ENCODE results near the gene SHB.
"Not testable (repeated sequence)": the region's sequence is repeated elsewhere in the genome, so short reads cannot be mapped to it uniquely, and the experiment has no call there.

The SHB gene

DNA sequence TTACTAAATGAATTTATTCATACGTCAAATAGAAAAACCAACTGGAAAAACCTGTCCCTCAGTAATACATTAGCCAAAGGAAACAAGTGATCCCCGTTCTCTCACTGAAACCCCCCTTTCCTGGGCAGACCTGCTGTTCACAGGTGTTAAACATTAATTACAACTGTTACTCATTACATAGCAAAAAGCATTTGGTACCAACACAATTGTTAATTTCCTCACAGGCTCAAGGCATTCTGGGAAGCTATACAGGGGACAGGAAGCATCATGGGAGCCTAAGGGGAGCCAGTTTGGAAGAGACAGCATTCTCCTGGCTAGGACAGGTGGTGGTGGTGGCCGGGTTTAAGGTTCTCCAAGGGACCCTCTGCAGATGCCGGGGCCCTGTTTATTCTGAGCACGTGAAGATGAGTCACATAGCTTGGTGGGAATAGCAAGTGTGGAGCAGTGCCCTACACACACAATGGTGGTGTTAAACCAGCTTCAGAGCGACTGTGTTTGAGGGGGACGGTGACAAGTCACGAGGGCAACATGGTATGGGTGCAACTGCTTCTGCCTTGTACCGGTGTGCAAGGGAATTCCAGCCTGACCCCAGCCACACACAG, 102.5 kb downstream of the SHB start:
- no peak for DNase-seq

- DNase-seq, result not testable (repeated sequence)
These were observed 103.2 kb downstream of the SHB start for GRCh38 chr9:37965676-37966345.

DNA sequence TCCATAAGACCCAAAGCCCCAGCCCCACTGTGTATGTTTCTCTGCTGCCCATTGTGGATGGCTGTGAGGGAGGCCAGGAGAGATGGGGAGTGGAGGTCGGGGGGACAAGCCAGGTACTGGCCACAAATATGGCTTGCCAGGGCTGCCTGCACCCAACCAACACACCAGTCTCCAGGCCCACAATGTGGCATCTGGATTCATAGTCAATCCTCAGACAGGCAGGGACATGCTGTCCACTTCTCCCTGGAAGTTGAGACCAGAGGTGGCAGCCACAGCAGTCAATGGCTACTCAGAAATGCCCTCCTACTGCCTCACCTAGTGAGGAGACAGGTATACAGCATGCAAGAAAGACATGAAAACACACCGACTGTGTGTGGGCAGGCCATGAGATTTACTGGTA, 103.9 kb downstream of the SHB start:
- no peak for DNase-seq

DNA sequence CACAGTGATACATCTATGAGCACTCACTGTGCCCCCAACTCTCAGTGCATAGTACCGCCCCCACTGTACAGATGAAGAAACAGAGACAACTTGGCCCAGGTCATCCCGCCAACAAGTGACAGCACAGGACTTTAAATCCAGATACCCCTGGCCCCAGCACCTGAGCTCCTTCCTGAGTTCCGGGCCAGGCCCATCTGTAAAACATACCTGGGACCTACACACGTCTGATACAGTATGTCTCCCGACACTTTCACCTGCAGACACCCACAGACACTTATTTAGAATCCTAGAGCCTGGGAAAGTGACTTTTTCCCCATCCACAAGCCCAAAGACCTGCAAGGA, 104.3 kb downstream of the SHB start:
- DNase-seq, result no peak

GRCh38 chr9:37963936-37964739, 104.9 kb downstream of the SHB start:
- no peak for DNase-seq

DNA sequence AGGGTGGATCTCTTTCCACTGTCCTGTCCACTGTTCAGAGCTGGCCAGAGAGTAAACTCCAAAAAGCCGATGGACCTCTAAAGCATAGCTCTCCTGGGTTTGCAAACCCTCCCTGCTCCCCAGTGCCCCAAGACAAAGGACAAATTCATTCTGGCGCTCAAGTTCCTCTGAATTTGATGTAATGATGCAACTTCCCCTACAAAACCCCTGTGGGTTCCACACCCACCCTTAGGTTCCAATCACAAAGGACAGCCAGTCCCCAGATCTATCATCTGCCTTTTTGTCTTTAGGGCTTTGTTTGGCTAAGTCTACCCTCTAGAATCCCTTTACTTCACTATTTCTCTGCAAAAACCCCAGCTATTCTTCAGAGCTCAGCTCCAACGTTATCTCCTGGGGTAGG, 107.7 kb downstream of the SHB start:
- DNase-seq, result no peak

GRCh38 chr9:37960631-37961030, 108.4 kb downstream of the SHB start:
- no peak for DNase-seq

GRCh38 chr9:37959976-37960375, 109.1 kb downstream of the SHB start:
- DNase-seq, result no peak

DNA sequence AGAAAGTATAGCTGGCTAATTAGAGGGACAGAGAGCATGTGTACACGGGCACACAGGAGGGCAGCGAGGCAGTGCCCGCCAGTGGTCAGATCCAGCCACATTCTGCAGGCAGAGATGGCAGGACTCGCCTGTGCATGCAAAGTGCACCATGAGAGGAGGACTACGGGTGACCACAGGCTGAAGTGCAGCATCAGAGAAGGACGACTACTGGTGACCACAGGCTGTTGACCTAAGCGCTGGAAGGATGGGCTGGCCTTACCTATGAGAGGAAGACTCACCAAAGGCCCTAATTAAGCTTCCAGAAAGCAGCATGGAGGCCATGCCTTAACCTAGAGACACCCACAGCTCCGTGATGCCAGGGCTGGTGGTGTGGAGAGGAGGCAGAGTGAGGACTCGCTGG, 110.9 kb downstream of the SHB start:
- DNase-seq, result no peak

GRCh38 chr9:37957664-37957953, 111.4 kb downstream of the SHB start:
- DNase-seq, result no peak

- DNase-seq, result no peak
These were observed 111.9 kb downstream of the SHB start for GRCh38 chr9:37956904-37957663.

DNA sequence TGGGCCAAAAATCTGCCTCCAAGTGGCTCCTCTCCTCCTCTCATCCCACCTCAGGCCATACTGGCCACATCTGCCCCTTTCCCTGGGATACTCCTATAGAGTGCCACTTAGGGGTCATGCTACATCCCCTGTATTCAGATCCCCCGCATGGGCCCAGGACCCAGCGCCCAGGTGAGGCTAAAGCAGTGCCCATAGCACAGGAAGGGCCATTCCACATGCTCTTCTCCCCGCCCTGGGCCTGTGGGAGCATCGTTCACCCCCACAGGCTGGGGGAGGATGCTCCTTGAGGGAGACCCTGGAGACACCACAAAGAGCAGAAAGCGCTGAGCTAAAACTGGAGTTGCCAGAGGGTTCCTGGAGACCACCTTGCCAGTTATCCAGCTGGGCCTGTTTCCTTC, 112.6 kb downstream of the SHB start:
- DNase-seq, result no peak

DNA sequence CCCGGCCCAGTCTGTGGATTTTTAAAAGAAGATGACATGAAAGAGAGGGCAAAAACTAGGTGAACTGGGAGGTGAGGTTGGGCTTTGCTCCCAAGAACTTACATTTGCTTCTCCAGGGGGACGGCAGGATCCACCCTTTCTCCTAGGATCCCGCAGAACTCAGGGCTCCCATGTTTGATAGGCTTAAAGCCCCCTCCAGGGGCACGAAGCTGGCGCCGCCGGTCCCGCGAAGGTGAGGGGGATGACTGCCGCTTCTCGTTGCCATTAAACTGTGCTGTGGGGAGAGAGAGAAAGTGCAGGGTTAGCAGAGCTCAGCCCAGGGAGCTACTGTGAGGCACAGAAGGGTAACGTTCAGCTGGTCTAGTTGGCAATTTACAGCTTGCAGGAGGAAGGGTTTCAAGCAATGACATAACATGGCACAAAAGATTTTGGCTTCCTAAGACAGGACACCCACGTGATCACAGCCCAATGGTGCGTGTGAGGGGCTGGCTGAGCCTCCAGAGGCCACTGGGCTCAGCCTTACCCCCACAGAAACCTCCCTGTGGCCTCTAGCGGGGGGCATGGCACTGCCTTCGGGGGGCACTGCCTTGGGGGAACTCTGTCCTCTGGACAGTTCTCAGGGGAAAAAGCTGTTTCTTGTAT, 113.1 kb downstream of the SHB start:
- no peak for DNase-seq

DNA sequence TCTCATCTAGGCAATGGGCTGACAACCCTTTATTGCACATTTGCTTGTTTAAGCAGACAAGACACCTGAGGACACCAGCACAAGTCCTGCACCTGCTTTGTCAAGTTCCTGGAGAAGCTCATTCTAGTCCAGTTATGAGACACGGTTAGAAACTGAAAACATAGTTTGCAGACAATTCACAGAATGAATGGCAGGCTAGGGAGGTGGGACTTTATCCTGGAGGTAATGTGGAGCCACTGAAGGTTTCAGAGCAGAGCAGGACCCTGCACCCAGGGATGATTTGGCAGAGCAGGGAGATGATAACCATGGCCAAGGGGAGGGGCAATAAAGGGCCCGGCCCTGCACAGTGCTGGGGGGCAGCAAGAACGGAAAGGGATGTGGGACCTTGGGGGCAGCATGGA, 114.4 kb downstream of the SHB start:
- DNase-seq, result no peak

DNA sequence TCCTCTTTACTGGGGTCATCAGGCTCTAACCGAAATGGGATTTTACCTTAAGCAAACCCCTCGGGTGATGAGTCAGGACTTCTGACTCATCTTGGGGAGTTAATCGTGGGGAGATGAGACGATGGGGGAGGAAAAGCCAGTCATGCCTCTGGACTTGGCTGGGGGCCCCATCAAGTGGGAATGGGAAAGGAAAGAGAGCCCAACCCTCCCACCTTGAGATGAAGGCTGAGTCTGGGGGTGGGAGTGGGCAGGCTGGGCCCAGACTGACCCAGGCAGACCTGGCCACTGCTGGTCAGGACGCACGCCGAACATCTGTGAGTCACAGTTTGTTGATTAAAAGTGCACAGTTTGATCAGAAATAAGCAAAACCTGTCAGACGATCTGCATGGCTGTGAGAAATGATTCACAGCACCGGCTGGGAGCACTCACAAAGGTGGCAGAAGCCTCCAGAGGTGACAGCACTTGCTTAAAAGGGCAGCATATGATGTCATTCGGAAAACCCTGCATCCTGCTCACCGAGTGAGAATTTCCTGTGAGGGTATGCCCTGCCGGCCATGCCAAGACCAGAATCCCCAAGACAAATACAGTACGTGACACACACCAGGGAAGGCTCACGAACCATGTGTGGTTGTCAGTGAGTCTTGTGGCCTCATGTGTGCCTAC, 115.1 kb downstream of the SHB start:
- DNase-seq, result no peak

GRCh38 chr9:37953206-37953774, 115.7 kb downstream of the SHB start:
- no peak for DNase-seq

DNA sequence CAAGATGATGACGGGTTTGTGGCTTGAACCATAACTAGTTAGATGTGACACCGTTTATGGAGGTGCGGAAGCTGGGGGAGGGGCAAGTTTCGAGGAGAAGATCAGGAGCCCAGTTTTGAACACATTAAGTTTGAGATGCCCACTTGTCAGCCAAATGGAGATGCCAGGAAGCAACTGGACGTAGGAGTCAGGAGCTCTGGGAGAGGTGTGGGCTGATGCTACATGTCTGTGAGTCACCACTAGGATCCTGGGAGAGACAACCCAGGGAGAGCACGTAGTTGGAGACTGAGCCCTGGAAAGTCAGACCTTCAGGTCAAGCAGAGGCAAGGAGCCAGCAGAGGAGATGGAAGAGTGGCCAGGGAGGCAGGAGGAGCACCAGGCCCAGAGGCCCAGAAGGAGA, 116.3 kb downstream of the SHB start:
- DNase-seq, result no peak

GRCh38 chr9:37951671-37952449, 117.2 kb downstream of the SHB start:
- no peak for DNase-seq

- DNase-seq, result no peak
These were observed 118.5 kb downstream of the SHB start for GRCh38 chr9:37950561-37950960.

DNA sequence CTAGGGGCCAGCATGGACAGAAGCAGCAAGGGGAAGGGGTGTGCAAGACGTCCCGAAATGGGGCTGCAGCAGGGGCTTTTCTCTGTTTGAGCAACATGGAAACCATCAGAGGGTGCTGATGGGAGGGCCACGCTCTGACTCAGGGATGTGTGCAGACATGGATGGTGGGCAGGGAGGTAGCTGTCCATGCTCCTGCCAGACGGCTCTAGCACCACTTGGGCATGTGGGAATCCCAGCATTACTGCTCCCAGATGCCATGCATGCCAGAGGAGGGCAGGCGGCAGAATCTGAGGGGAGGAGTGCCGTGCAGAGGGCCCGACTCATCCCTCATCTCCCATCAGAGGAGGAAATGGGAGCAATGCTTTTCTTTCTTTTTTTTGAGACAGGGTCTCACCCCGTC, 119.5 kb downstream of the SHB start:
- no peak for DNase-seq

- DNase-seq, result no peak
These were observed 120.5 kb downstream of the SHB start for GRCh38 chr9:37948417-37948980.

All from DMS 273 treated with DMSO at 0.1 percent for 48 hours (cell line).